A549 (cell line): ENCODE data around the gene ULK1. TPM values are rescaled to one million over a fixed set of nuclear protein-coding genes. Genes with fewer than 3 reads are reported as not detected.

ENCODE experiments used
- ATAC-seq, 2 experiments: fragments of 200-7000 bp in 1 of 2; fragments of >200 bp in 1 of 2; cut with Nextera tagmentation in 1 of 2; cut with Tn5 transposase in 1 of 2; 3 replicates each; pipeline versions ENCODE4 v1.8.0 to v1.9.1; 2018 to 2020; ENCODE audit warnings: mild to moderate bottlenecking in 1 of 2, moderate library complexity in 1 of 2
- CTCF ChIA-PET: fragments of 300-600 bp; sonication (Branson Sonifier 250); formaldehyde crosslinking; extraction: SDS; loops from one replicate; lab custom pipeline; 2021; ENCODE audit warnings: antibody characterized with exemption, inconsistent platforms; lab: Yijun Ruan, JAX
- POLR2A ChIA-PET: fragments of 350-600 bp; formaldehyde crosslinking; extraction: SDS; loops from one replicate; lab custom pipeline; 2021; ENCODE audit warnings: antibody characterized with exemption, inconsistent platforms; lab: Yijun Ruan, JAX
- DNase-seq, 2 experiments: peaks; one replicate each; pipeline versions ENCODE4 v3.0.0 to v3.0.0-alpha.2; 2011 to 2016; ENCODE audit warnings: low read depth in 1 of 2, low spot score in 1 of 2
- FAIRE-seq: peaks from 2 replicates; lab custom pipeline; 2011; peaks lifted over from hg19 to GRCh38; lab: Jason Lieb, UNC
- H3K27ac ChIP-seq, 2 experiments: fragments of >200 bp; sonication (Bioruptor Twin); formaldehyde crosslinking; 3 replicates each; pipeline ENCODE4 v1.5.1; 2016 to 2017
- H3K4me1 ChIP-seq: fragments of >200 bp; sonication (Bioruptor Twin); formaldehyde crosslinking; 3 replicates; pipeline ENCODE4 v1.6.1; 2016
- H3K4me2 ChIP-seq: fragments of >200 bp; sonication (Bioruptor Twin); formaldehyde crosslinking; 3 replicates; pipeline ENCODE4 v1.6.1; 2016
- H3K4me3 ChIP-seq: fragments of >200 bp; sonication (Bioruptor Twin); formaldehyde crosslinking; 3 replicates; pipeline ENCODE4 v1.5.1; 2016
- H3K9me3 ChIP-seq: fragments of >200 bp; sonication (Bioruptor Twin); formaldehyde crosslinking; 3 replicates; pipeline ENCODE4 v1.6.1; 2016
- CBX2 ChIP-seq: fragments of 200-600 bp; sonication (generic); IDR thresholded peaks from 2 replicates; pipeline ENCODE4 v1.6.1; 2016; ENCODE audit warnings: low read depth, mild to moderate bottlenecking, borderline replicate concordance
- CBX8 ChIP-seq: fragments of 200-600 bp; sonication (generic); IDR thresholded peaks from 2 replicates; pipeline ENCODE4 v1.6.1; 2016
- CHD2 ChIP-seq: fragments of 150-350 bp; IDR thresholded peaks from 2 replicates; pipeline ENCODE4 v1.6.1; 2014; ENCODE audit warnings: low read length; ENCODE audit not compliant: partially characterized antibody
- EP300 ChIP-seq, 2 experiments: fragments of >200 bp; sonication (Bioruptor Twin); formaldehyde crosslinking; IDR thresholded peaks; 2 replicates in 1 of 2; 3 replicates in 1 of 2; pipeline ENCODE4 v1.6.1; 2016 to 2017
- ESRRA ChIP-seq: fragments of 150-350 bp; IDR thresholded peaks from 2 replicates; pipeline ENCODE4 v1.6.1; 2014; ENCODE audit warnings: mild to moderate bottlenecking, low read length, borderline replicate concordance
- FOSL2 ChIP-seq, 2 experiments: fragments of 450-650 bp in 1 of 2; fragments of >200 bp in 1 of 2; sonication (Bioruptor Twin) in 1 of 2; formaldehyde crosslinking; IDR thresholded peaks; 2 replicates each; pipeline versions ENCODE4 v1.5.0 to v1.6.1; 2016 to 2020; ENCODE audit warnings: mild to moderate bottlenecking in 1 of 2, moderate library complexity in 1 of 2
- HDAC2 ChIP-seq: fragments of 200-600 bp; sonication (generic); IDR thresholded peaks from 2 replicates; pipeline ENCODE4 v1.6.1; 2016
- HOXA7 ChIP-seq: fragments of 250-450 bp; sonication (Bioruptor Pico); IDR thresholded peaks from 2 replicates; pipeline ENCODE4 v1.5.0; 2020; ENCODE audit warnings: mild to moderate bottlenecking, moderate library complexity
- HOXB5 ChIP-seq: fragments of 250-450 bp; sonication (Bioruptor Pico); IDR thresholded peaks from 2 replicates; pipeline ENCODE4 v1.5.0; 2020; ENCODE audit warnings: mild to moderate bottlenecking, moderate library complexity
- KDM1A ChIP-seq: fragments of 200-600 bp; sonication (generic); IDR thresholded peaks from 2 replicates; pipeline ENCODE4 v1.6.1; 2016; ENCODE audit warnings: low read depth, mild to moderate bottlenecking
- MYC ChIP-seq: IDR thresholded peaks from 2 replicates; pipeline ENCODE4 v1.6.1; 2012; ENCODE audit warnings: mild to moderate bottlenecking, inconsistent platforms, low read length, improper control_type of control experiment, borderline replicate concordance
- POLR2AphosphoS2 ChIP-seq: conservative IDR thresholded peaks from 2 replicates; pipeline ENCODE4 v1.6.1; 2012; ENCODE audit warnings: low read length, improper control_type of control experiment, inconsistent platforms
- RNF2 ChIP-seq: fragments of 200-600 bp; sonication (generic); IDR thresholded peaks from 2 replicates; pipeline ENCODE4 v1.6.1; 2016; ENCODE audit warnings: low read depth, mild to moderate bottlenecking, antibody characterized with exemption, moderate library complexity, borderline replicate concordance
- SREBF2 ChIP-seq: fragments of 450-650 bp; IDR thresholded peaks from 2 replicates; pipeline ENCODE4 v1.6.1; 2014; ENCODE audit warnings: mild to moderate bottlenecking, moderate library complexity
- TFCP2L1 ChIP-seq: fragments of 250-450 bp; sonication (Bioruptor Pico); IDR thresholded peaks from 2 replicates; pipeline ENCODE4 v1.5.0; 2021; ENCODE audit warnings: mild to moderate bottlenecking
- WGBS: methylation state at CpG from one replicate; pipeline ENCODE4 v1.1.6; 2017; ENCODE audit errors: missing lambda C conversion rate; 5-methylcytosine and 5-hydroxymethylcytosine counted together
- polyA plus RNA-seq, 4 experiments: library from polyadenylated mRNA; depleted of rRNA in 3 of 4; stranded (reverse); fragments of >200 nt; fragmentation: RNase III in 1 of 4; extraction: RNeasy Plus Mini Kit Qiagen cat#74134 plus additional on column Dnase treatment in 1 of 4; gene quantifications; 2 replicates in 3 of 4; 3 replicates in 1 of 4; pipeline ENCODE4 v1.2.3, GENCODE V29; 2011 to 2017
- TF ChIP-seq, protein P1 (sequence below): fragments of 200-600 bp; sonication (generic); IDR thresholded peaks from 2 replicates; pipeline ENCODE4 v1.6.1; 2016; ENCODE audit warnings: antibody characterized with exemption, mild to moderate bottlenecking, moderate library complexity
- TF ChIP-seq, protein P2 (sequence below): fragments of >200 bp; sonication (Bioruptor Twin); formaldehyde crosslinking; IDR thresholded peaks from 3 replicates; pipeline ENCODE4 v1.6.1; 2016
- TF ChIP-seq, protein P3 (sequence below): fragments of >200 bp; sonication (Bioruptor Twin); formaldehyde crosslinking; IDR thresholded peaks from 2 replicates; pipeline ENCODE4 v1.6.1; 2016

ULK1 gene
- polyA plus RNA-seq, 2 of the 4 experiments (the other 2 are of a cell fraction): 15.1 to 46.2 TPM

DNA sequence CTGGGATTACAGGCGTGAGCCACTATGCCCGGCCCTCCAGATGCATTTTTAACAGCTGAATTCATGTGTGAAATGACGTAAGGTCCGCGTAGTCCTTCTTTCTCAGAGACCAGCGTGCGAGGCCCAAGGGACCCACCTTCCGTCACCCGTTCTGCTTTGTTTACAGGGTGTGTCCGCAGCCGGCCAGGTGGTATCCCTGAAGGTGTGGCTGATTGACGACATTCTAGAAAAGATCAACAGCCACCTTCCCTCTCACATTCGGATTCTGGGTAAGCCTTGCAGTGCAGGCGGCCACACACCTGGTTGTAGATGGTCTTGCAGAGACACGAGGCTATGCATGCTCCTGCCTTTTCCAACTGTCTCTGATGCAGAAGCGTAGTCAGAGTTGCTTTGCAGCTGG lies 44.6 kb downstream of the ULK1 start:
- CTCF ChIA-PET: interaction anchor here (0.6 to 2.0 kb wide), 3 partner anchors 10 to 88 kb away, joined by 3 to 8 read pairs (median 3); partner anchors contain the start of gene PUS1
- no peak overlapping the region for H3K4me3 ChIP-seq
- 90% methylated on average over 16 of the region's 16 CpGs for WGBS
- TF ChIP-seq HOXB5: no peak
- no peak for TF ChIP-seq RNF2
- TF ChIP-seq, all 56 proteins: peak for 0
- Histone ChIP-seq H3K27ac (no peak overlapping the region), H3K9me3 (no peaks in the 10 kb centered on the region), H3K4me1 (no peaks in the 10 kb centered on the region), H3K4me2 (no peak overlapping the region)
- FAIRE-seq (no peak), DNase-seq (no peak), ATAC-seq (no peak)
- POLR2A ChIA-PET: no interaction called here

DNA sequence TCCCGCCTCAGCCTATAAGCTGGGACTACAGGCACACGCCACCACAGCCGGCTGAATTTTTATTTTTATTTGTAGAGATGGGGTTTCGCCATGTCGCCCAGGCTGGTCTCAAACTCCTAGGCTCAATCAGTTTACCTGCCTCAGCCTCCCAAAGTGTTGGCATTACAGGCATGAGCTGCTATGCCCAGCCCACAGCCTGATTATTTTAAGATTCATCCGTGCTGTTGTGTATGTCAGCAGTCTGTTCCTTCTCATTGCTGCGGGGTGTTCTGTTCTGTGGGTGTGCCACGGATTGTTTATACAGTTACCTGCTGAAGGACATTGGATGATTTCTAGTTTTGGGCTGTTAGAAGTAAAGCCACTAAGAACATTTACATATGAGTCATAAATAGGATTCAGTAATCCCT lies 45.7 kb downstream of the ULK1 start:
- no peak overlapping the region for H3K27ac ChIP-seq
- WGBS: 86% methylated on average over 8 of the region's 8 CpGs
- TF ChIP-seq, protein P1, sequence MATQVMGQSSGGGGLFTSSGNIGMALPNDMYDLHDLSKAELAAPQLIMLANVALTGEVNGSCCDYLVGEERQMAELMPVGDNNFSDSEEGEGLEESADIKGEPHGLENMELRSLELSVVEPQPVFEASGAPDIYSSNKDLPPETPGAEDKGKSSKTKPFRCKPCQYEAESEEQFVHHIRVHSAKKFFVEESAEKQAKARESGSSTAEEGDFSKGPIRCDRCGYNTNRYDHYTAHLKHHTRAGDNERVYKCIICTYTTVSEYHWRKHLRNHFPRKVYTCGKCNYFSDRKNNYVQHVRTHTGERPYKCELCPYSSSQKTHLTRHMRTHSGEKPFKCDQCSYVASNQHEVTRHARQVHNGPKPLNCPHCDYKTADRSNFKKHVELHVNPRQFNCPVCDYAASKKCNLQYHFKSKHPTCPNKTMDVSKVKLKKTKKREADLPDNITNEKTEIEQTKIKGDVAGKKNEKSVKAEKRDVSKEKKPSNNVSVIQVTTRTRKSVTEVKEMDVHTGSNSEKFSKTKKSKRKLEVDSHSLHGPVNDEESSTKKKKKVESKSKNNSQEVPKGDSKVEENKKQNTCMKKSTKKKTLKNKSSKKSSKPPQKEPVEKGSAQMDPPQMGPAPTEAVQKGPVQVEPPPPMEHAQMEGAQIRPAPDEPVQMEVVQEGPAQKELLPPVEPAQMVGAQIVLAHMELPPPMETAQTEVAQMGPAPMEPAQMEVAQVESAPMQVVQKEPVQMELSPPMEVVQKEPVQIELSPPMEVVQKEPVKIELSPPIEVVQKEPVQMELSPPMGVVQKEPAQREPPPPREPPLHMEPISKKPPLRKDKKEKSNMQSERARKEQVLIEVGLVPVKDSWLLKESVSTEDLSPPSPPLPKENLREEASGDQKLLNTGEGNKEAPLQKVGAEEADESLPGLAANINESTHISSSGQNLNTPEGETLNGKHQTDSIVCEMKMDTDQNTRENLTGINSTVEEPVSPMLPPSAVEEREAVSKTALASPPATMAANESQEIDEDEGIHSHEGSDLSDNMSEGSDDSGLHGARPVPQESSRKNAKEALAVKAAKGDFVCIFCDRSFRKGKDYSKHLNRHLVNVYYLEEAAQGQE: no peak
- no peak for TF ChIP-seq FOSL2 (IDR thresholded peaks at IDR 0.05)
- peak; percentile 22; the same call in 1 of the 2 replicates for TF ChIP-seq FOSL2 (CRISPR knock-in tag; IDR thresholded peaks at IDR 0.05)
- ATAC-seq: no peak
- ChIA-PET POLR2A (no interaction called here), CTCF (no interaction called here)
- FAIRE-seq: no peak
- no peaks in the 10 kb centered on the region for H3K9me3 ChIP-seq
- no peak overlapping the region for H3K4me2 ChIP-seq
- H3K4me1 ChIP-seq: no peaks in the 10 kb centered on the region
- DNase-seq: no peak
- H3K4me3 ChIP-seq: no peak overlapping the region

DNA sequence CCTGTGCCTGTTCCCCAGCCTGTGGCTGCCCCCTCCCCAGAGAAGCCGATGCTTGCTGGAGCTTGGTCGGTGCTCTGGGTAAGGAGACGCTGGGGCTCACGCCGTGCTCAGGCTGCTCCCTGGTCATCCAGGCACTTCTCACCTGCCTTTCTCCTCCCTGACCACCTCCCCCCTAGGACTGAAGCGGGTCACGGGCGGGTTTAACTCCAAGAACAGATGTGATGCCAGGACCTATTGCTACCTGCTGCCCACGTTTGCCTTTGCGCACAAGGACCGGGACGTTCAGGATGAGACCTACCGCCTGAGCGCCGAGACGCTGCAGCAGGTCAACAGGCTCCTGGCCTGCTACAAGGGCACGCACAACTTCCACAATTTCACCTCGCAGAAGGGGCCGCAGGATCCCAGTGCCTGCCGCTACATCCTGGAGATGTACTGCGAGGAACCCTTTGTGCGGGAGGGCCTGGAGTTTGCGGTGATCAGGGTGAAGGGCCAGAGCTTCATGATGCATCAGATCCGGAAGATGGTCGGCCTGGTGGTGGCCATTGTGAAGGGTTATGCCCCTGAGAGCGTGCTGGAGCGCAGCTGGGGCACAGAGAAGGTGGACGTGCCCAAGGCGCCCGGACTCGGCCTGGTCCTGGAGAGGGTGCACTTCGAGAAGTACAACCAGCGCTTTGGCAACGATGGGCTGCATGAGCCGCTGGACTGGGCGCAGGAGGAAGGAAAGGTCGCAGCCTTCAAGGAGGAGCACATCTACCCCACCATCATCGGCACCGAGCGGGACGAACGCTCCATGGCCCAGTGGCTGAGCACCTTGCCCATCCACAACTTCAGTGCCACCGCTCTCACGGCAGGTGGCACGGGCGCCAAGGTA lies 46.9 kb downstream of the ULK1 start:
- POLR2A ChIA-PET: interaction anchor here (0.5 to 0.9 kb wide), 2 partner anchors 12 to 13 kb away, joined by 3 read pairs; partner anchors contain the start of gene PUS1
- CTCF ChIA-PET: no interaction called here
- no peak for FAIRE-seq

More for the DNA sequence above, 46.9 kb downstream of the ULK1 start:
- Histone ChIP-seq H3K4me3 (no peak overlapping the region), H3K9me3 (no peaks in the 10 kb centered on the region), H3K4me2 (no peak overlapping the region), H3K27ac (no peak overlapping the region), H3K4me1 (no peaks in the 10 kb centered on the region)
- TF ChIP-seq ESRRA (no peak), TFCP2L1 (no peak), CBX8 (no peak), KDM1A (no peak), POLR2AphosphoS2 (no peak), HDAC2 (no peak), MYC (no peak), CHD2 (no peak), SREBF2 (no peak), EP300 (IDR thresholded peaks at IDR 0.05) (no peak), HOXA7 (CRISPR knock-in tag) (no peak), HOXB5 (no peak), CBX2 (no peak)
- TF ChIP-seq, protein P2, sequence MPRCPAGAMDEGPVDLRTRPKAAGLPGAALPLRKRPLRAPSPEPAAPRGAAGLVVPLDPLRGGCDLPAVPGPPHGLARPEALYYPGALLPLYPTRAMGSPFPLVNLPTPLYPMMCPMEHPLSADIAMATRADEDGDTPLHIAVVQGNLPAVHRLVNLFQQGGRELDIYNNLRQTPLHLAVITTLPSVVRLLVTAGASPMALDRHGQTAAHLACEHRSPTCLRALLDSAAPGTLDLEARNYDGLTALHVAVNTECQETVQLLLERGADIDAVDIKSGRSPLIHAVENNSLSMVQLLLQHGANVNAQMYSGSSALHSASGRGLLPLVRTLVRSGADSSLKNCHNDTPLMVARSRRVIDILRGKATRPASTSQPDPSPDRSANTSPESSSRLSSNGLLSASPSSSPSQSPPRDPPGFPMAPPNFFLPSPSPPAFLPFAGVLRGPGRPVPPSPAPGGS: no peak
- TF ChIP-seq, protein P3, sequence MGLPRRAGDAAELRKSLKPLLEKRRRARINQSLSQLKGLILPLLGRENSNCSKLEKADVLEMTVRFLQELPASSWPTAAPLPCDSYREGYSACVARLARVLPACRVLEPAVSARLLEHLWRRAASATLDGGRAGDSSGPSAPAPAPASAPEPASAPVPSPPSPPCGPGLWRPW: no peak
- ATAC-seq (no peak), DNase-seq (no peak)
- 94% methylated on average over 46 of the region's 46 CpGs for WGBS
